ENCODE results near the gene LY6G5B. TPM values are rescaled to one million over a fixed set of nuclear protein-coding genes. Genes with fewer than 3 reads are reported as not detected.
"Not testable (repeated sequence)": the region's sequence is repeated elsewhere in the genome, so short reads cannot be mapped to it uniquely, and the experiment has no call there.

LY6G5B gene
- total and polyA plus RNA-seq, 9 donors = 8.5 to 28.4 (median 13.1) TPM

- Histone ChIP-seq H3K27ac (no peak overlapping the region), H3K27me3 (no peaks in the 10 kb centered on the region), H3K36me3 (no peaks in the 10 kb centered on the region), H3K4me3 (no peak overlapping the region), H3K4me1 (ENCODE audit: insufficient read depth) (peaks cover 3% of the 10 kb centered on the region), H3K9me3 (no peaks in the 10 kb centered on the region)
- no peak for DNase-seq
- WGBS, 3 donors = 92 to 98% (median 96%) methylated on average over 3 of the region's 3 CpGs
- no peak for TF ChIP-seq EP300 (IDR thresholded peaks at IDR 0.05)
- no peak for TF ChIP-seq CTCF (IDR thresholded peaks at IDR 0.05)
- no peak for TF ChIP-seq POLR2A (IDR thresholded peaks at IDR 0.05)
- intact Hi-C loops (cut with DNase I) = no loop called here
Measured at GRCh38 chr6:31708224-31708623, 38.4 kb downstream of the LY6G5B start.

GRCh38 chr6:31709157-31709556, 39.4 kb downstream of the LY6G5B start:
- H3K27ac ChIP-seq; intact Hi-C loops (cut with DNase I); H3K9me3 ChIP-seq; H3K36me3 ChIP-seq; H3K4me1 ChIP-seq (ENCODE audit: insufficient read depth); H3K4me3 ChIP-seq; DNase-seq; H3K27me3 ChIP-seq: not testable (repeated sequence)
- WGBS, 3 donors = 87% methylated on average over 11 of the region's 11 CpGs

- no peak for DNase-seq
Measured at GRCh38 chr6:31710523-31711219, 40.9 kb downstream of the LY6G5B start.

GRCh38 chr6:31711233-31711632, 41.5 kb downstream of the LY6G5B start:
- intact Hi-C loops (cut with DNase I) = no loop called here
- 55 to 66% (median 55%) methylated on average over 8 of the region's 8 CpGs for WGBS, 3 donors
- Histone ChIP-seq H3K9me3 (no peaks in the 10 kb centered on the region), H3K27ac (no peak overlapping the region), H3K4me1 (ENCODE audit: insufficient read depth) (no peaks in the 10 kb centered on the region), H3K36me3 (no peaks in the 10 kb centered on the region), H3K4me3 (no peak overlapping the region), H3K27me3 (no peaks in the 10 kb centered on the region)
- TF ChIP-seq EP300 (IDR thresholded peaks at IDR 0.05) (no peak), POLR2A (IDR thresholded peaks at IDR 0.05) (no peak), CTCF (IDR thresholded peaks at IDR 0.05) (no peak)
- DNase-seq = no peak

More at GRCh38 chr6:31710523-31711219, 40.9 kb downstream of the LY6G5B start:
- intact Hi-C loops (cut with DNase I) = no loop called here
- Histone ChIP-seq H3K27ac (no peak overlapping the region), H3K36me3 (no peaks in the 10 kb centered on the region), H3K9me3 (no peaks in the 10 kb centered on the region), H3K4me3 (no peak overlapping the region), H3K27me3 (no peaks in the 10 kb centered on the region), H3K4me1 (ENCODE audit: insufficient read depth) (no peaks in the 10 kb centered on the region)
- 48 to 50% (median 49%) methylated on average over 5 of the region's 5 CpGs for WGBS, 3 donors
- no peak for TF ChIP-seq POLR2A (IDR thresholded peaks at IDR 0.05)
- TF ChIP-seq CTCF (IDR thresholded peaks at IDR 0.05) = no peak
- no peak for TF ChIP-seq EP300 (IDR thresholded peaks at IDR 0.05)

- TF ChIP-seq EP300 (IDR thresholded peaks at IDR 0.05) (no peak), POLR2A (IDR thresholded peaks at IDR 0.05) (no peak), CTCF (IDR thresholded peaks at IDR 0.05) (no peak)
- no peaks in the 10 kb centered on the region for H3K4me1 ChIP-seq (ENCODE audit: insufficient read depth)
- no peaks in the 10 kb centered on the region for H3K27me3 ChIP-seq
- H3K9me3 ChIP-seq = no peaks in the 10 kb centered on the region
- no peak overlapping the region for H3K4me3 ChIP-seq
- DNase-seq = no peak
- intact Hi-C loops (cut with DNase I) = no loop called here
- H3K27ac ChIP-seq = no peak overlapping the region
- WGBS, 3 donors = 81 to 86% (median 86%) methylated on average over 8 of the region's 8 CpGs
- no peaks in the 10 kb centered on the region for H3K36me3 ChIP-seq
Measured at GRCh38 chr6:31712296-31712695, 42.5 kb downstream of the LY6G5B start.

All from ovary (tissue), 9 donors.